HG02943 (cell line): ENCODE measurements around the gene SEPTIN2.
"Not testable (repeated sequence)": the region's sequence is repeated elsewhere in the genome, so short reads cannot be mapped to it uniquely, and the experiment has no call there.

Source experiments
- ATAC-seq: cut with Tn5 transposase; IDR thresholded peaks from one replicate; pipeline ENCODE4 v1.9.1; 2021; ENCODE audit warnings: mild to moderate bottlenecking, low read depth, moderate library complexity; ENCODE audit not compliant: unreplicated experiment

SEPTIN2 gene

GRCh38 chr2:241312082-241312481, 3.6 kb upstream of the SEPTIN2 start:
- no peak for ATAC-seq

- ATAC-seq, result no peak
Measured at GRCh38 chr2:241313543-241314095, 2.1 kb upstream of the SEPTIN2 start.

DNA sequence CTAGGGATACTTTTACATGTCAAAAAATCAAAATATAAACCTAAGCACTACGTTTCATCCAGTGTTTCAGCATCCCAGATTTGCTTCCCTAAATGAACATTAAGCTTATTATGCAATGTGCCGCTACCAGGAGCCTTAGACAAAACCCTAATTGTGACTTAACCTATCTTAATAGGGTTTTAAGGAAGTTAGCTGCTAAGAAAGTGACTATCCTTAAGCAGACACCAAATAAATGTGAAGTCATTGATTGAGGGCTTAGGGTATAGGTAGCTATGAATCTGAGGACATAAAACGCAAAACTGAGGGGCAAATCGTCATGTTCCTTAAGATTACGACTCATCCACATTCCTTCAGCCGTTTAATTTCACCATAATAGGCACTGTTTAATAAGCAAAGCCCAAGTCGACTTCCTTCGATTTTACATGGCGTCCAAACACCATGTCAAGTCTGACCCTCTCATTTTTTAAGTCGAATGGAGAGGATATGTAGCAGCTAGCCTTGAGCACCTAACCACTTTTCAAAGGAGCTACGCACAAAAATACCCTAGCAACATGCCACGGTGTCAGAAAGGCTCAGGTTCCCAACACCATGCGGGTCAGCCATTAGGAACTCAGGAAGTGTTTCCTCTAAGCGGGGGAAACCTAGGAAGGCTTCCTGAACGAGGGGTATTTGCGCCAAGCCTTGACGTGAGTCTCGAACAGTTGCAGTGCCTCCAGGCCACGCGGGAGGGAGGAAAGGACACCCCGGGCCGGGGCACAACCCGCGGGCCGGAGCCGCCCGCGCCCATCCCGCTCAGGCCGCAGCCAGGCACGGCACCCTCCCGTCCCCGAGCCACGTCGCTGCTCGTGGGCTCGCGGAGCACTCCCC, 1.3 kb upstream of the SEPTIN2 start:
- no peak for ATAC-seq

DNA sequence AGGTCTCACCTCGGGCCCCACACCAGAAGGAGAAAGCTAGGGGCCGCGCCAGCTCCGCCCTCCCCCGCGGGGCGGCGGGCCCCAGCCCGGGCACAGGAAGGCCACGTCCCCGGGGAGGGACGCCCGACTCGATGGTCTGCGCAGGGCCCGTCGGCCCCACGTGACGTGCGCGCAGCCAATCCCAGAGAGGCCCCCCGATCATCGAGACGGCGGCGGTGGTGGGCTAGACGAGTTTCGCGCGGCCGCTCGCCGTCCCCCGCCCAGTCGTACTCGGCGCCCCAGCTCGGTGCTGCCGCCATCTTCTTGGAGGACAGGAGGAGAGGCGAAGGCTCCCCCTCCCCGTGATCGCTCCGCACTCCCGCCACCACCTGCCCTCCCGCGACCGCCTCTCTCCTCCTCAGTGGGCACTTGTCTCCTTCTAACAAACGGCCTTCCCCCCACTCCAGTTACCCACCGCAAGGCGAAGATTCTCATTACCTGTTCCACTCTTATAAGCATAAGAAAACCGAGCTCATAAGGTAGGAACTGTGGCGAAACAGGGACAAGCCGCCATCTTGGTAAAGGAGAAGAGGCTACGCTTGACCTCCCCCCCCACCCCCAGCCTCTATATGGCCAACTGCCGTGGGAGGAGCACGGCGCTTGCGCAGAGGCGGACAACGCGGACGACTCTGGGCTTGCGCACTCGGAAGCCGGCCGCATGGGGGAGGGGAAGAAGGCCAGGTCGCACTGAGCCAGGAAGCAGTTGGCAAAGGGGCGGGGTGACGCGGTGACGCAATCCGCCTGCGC, 439 bp upstream of the SEPTIN2 start, which contains the start of gene HDLBP:
TSS of gene HDLBP (minus strand) at position 580 of the 786 bp plus-strand sequence. CDS start 48,803 bp downstream, outside the sequence.
- peak; percentile 69 for ATAC-seq

DNA sequence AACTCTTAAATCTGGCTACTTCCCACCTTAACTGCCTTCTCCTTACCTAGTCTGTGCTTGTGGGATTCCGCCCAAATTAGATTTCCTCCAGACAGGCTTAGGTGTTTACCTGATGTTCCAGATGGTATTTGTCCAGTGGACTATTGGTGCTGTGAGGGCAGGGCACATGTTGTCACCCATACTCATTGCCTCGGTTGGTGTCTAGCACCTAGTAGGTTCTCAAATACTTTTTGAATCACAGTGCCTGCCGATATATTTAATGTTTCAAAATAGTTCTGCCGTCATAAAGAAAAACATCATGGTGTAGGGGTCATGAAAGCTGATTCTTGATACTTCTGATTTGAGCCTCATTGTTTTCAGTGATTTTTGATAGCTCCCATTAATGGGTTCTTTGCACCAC, 1.1 kb downstream of the SEPTIN2 start:
- no peak for ATAC-seq

DNA sequence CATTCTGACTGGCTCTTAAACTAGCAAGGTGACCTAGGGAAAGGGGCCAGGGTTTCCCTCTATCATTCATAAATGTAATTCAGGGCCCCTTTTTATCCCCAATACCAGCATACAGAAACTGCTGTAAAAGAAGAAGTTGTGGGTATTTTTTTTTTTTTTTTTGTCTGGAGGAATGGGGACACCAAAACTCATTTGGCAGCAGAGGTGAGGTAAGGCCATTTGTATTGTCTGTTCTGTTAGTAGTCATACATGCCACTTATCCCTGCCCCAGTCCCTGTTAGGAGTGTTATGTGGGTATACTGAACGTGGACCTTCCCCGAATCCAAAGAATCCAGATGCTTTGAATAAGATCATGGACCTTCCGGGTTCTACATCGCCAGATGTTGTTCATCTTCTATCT, 1.7 kb downstream of the SEPTIN2 start:
- ATAC-seq, result no peak

GRCh38 chr2:241318830-241319229, 3.1 kb downstream of the SEPTIN2 start:
- ATAC-seq, result not testable (repeated sequence)

- ATAC-seq, result no peak
Measured at GRCh38 chr2:241320394-241320793, 4.7 kb downstream of the SEPTIN2 start.

DNA sequence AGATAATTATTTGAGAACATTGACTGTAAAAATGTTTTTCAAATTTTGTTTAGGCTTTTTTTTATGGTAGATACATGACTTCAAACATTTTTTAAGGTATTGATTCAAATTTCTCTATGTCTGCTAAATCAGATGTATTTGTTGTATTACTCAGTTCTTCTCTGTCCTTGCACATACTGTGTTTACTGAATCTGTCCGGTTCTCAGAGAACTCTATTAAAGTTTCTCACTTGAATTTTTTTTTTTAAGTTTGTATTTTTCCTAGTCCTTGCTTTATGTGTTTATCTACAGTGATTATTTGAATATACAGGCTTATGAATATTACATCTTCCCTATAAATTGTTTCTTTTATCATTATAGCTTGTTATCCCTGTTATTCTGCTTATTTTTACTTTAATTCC, 5.3 kb downstream of the SEPTIN2 start:
- ATAC-seq, result no peak

GRCh38 chr2:241321886-241322285, 6.2 kb downstream of the SEPTIN2 start:
- ATAC-seq, result no peak

DNA sequence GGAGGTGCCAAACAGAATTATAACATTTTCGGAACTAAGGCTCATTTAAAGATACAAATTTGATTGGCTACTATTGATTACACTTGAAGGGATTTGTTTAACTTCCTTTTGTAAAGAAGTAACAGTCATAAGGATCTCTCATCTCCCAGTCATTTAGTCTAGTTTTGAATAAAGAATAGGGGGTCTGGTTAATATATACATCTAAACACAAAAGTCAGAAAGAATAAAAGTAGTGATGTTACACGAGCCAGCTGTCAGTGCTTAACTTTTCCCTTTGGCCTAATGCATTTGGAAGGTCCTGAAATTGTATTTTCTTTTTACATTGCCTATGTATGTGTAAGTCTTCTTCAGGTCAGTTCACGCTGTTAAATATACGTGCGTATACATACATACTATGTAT, 8.1 kb downstream of the SEPTIN2 start:
- ATAC-seq, result no peak

DNA sequence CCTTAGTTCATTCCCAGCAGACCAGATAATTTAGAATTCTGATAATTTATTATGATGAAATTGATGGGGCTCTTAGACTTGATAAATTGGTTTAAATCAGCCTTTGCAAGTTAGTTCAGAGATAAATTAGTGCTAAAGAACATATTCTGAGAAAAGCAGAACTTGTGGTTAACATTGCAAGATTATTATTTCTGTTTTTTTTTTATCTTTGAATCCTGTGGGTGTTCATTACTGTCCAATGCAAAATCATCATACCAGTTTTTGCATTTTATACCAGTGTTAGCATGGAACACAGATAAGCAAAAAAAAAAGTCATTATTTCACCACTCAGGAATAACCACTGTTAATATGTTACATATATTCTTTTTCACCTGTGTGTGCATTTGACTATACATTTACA, 9.1 kb downstream of the SEPTIN2 start:
- ATAC-seq, result no peak

DNA sequence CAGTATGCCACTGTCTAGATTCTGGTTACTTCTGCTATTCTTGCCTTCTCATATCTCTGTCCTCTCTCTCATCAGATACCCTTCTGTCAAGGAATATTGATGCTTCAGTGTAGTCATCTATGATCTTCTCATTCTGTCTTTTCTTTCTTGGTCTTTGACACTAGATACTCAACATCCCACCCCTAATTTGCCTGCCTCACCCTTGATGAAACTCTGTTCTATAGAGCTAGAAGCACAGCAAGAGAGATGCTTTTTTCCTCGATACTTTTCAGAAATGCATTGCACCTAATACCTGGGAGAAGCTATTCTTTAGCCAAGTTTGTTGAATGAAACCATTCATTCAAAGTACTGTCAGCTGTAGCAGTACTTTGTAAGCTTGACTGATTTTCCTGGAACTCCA, 9.5 kb downstream of the SEPTIN2 start:
- no peak for ATAC-seq

- no peak for ATAC-seq
Measured at GRCh38 chr2:241329669-241330615, 14.2 kb downstream of the SEPTIN2 start.

DNA sequence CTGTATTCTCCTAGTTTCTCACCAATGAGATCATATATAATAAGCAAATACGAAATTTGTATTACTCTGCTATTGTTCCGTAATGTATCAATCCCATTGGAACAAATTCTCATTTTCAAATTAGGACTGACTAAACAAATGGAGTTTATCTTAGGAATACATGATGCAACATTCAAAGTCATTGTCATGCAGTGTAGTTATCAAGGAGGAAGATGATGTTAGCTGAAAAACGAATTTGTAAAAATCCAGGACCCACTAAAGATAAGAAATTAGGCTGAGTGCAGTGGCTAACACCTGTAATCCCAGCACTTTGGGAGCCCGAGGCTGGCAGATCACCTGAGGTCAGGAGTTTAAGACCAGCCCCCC, 14.9 kb downstream of the SEPTIN2 start:
- no peak for ATAC-seq

- ATAC-seq, result no peak
Measured at GRCh38 chr2:241334813-241335212, 19.1 kb downstream of the SEPTIN2 start.

GRCh38 chr2:241339839-241340630, 24.3 kb downstream of the SEPTIN2 start:
- no peak for ATAC-seq

- ATAC-seq, result no peak
Measured at GRCh38 chr2:241340631-241341163, 25.0 kb downstream of the SEPTIN2 start.
